ENCODE results near the gene MYO15B.
"Not testable (repeated sequence)": the region's sequence is repeated elsewhere in the genome, so short reads cannot be mapped to it uniquely, and the experiment has no call there.

MYO15B gene

GRCh38 chr17:75575197-75575596 lies 12.4 kb upstream of the MYO15B start:
- H3K4me3 ChIP-seq (replicated peaks; ENCODE audit: low read depth, low read length): no peak overlapping the region
- no peak for DNase-seq (ENCODE audit: low read depth)
- no peak for TF ChIP-seq CTCF (IDR thresholded peaks at IDR 0.05; ENCODE audit: low read length, missing control alignments)

GRCh38 chr17:75575728-75576127 lies 11.9 kb upstream of the MYO15B start:
- H3K4me3 ChIP-seq (replicated peaks; ENCODE audit: low read depth, low read length): no peak overlapping the region
- no peak for TF ChIP-seq CTCF (IDR thresholded peaks at IDR 0.05; ENCODE audit: low read length, missing control alignments)
- no peak for DNase-seq (ENCODE audit: low read depth)

- no peak for TF ChIP-seq CTCF (IDR thresholded peaks at IDR 0.05; ENCODE audit: low read length, missing control alignments)
- DNase-seq (ENCODE audit: low read depth): no peak
- H3K4me3 ChIP-seq (replicated peaks; ENCODE audit: low read depth, low read length): no peak overlapping the region
These were observed 10.9 kb upstream of the MYO15B start for GRCh38 chr17:75576661-75577060.

- not testable (repeated sequence) for DNase-seq (ENCODE audit: low read depth); H3K4me3 ChIP-seq (replicated peaks; ENCODE audit: low read depth, low read length)
These were observed 6.4 kb upstream of the MYO15B start for GRCh38 chr17:75581121-75581725.

GRCh38 chr17:75583197-75583596 lies 4.4 kb upstream of the MYO15B start:
- not testable (repeated sequence) for H3K4me3 ChIP-seq (replicated peaks; ENCODE audit: low read depth, low read length); DNase-seq (ENCODE audit: low read depth)

- no peak overlapping the region for H3K4me3 ChIP-seq (replicated peaks; ENCODE audit: low read depth, low read length)
- no peak for DNase-seq (ENCODE audit: low read depth)
- TF ChIP-seq CTCF (IDR thresholded peaks at IDR 0.05; ENCODE audit: low read length, missing control alignments): no peak
These were observed 2.8 kb upstream of the MYO15B start for GRCh38 chr17:75584849-75585175.

- H3K4me3 ChIP-seq (replicated peaks; ENCODE audit: low read depth, low read length): peak overlapping the region; percentile 21
- TF ChIP-seq CTCF (IDR thresholded peaks at IDR 0.05; ENCODE audit: low read length, missing control alignments): no peak
- no peak for DNase-seq (ENCODE audit: low read depth)
These were observed 1.0 kb downstream of the MYO15B start for GRCh38 chr17:75588596-75589011.

GRCh38 chr17:75589012-75589918 lies 1.7 kb downstream of the MYO15B start:
- TF ChIP-seq CTCF (IDR thresholded peaks at IDR 0.05; ENCODE audit: low read length, missing control alignments): peak; percentile 6
- H3K4me3 ChIP-seq (replicated peaks; ENCODE audit: low read depth, low read length): peak overlapping the region; percentile 50
- peak; percentile 81 for DNase-seq (ENCODE audit: low read depth)

All from fibroblast of pulmonary artery (primary cell).